ENCODE results near the gene KAT7. TPM values are rescaled to one million over a fixed set of nuclear protein-coding genes. Genes with fewer than 3 reads are reported as not detected.

The KAT7 gene
- total and polyA plus RNA-seq, 2 experiments from 2014 or later = 31.0 to 187 TPM

- H2AFZ ChIP-seq = 0 out of 2 replicates have a peak overlapping the region, but pooled peaks have one; percentile 57
- H3K27me3 Mint-ChIP-seq (ENCODE audit: insufficient read depth, low read depth, poor library complexity) = peaks cover 33% of the 10 kb centered on the region
- H3K27ac Mint-ChIP-seq = no peak overlapping the region
- peak overlapping the region; percentile 73 for H3K4me3 Mint-ChIP-seq
- H3K9me2 ChIP-seq (ENCODE audit: insufficient read depth) = no peaks in the 10 kb centered on the region
- H3F3A ChIP-seq (replicated peaks; ENCODE audit: low read depth) = 0 out of 2 replicates have a peak, but pooled peaks cover 5% of the 10 kb centered on the region
- peaks cover 19% of the 10 kb centered on the region for H3K4me1 ChIP-seq (ENCODE audit: insufficient read depth)
- H3K36me3 Mint-ChIP-seq (ENCODE audit: low read depth) = peaks cover 5% of the 10 kb centered on the region; the same call in 1 of the 3 replicates
- no peaks in the 10 kb centered on the region; the same call in 1 of the 2 replicates for H3K36me3 ChIP-seq (ENCODE audit: insufficient read depth)
- ATAC-seq (peak; percentile 74), DNase-seq (ENCODE audit: low spot score) (peak; percentile 85)
- peak overlapping the region; percentile 72 for H3K4me3 ChIP-seq
- no peak for TF ChIP-seq REST (IDR thresholded peaks at IDR 0.05; ENCODE audit: unreplicated experiment)
- TF ChIP-seq CREB1 (CRISPR knock-in tag; IDR thresholded peaks at IDR 0.05; ENCODE audit: low read depth) = no peak
- peak; percentile 67 to 88 for TF ChIP-seq CTCF (conservative IDR thresholded peaks at IDR 0.05; ENCODE audit: low read depth in 2 of 2)
- TF ChIP-seq STAT1 (IDR thresholded peaks at IDR 0.05; ENCODE audit: unreplicated experiment) = no peak
- no peak for TF ChIP-seq JUNB (IDR thresholded peaks at IDR 0.05; ENCODE audit: unreplicated experiment)
- no peak for TF ChIP-seq EZH2 (IDR thresholded peaks at IDR 0.05; ENCODE audit: low read depth, unreplicated experiment)
- no peak for TF ChIP-seq POLR2AphosphoS5 (IDR thresholded peaks at IDR 0.05; ENCODE audit: low read depth)
- H3K79me2 ChIP-seq (replicated peaks; ENCODE audit: insufficient read depth) = no peaks in the 10 kb centered on the region
- H4K20me1 ChIP-seq (replicated peaks; ENCODE audit: insufficient read depth) = no peaks in the 10 kb centered on the region
- H3K9me3 Mint-ChIP-seq = no peaks in the 10 kb centered on the region
- H3K4me2 ChIP-seq = peak overlapping the region; percentile 88
- no peak overlapping the region for H3K27ac ChIP-seq (ENCODE audit: low read depth)
- peaks cover 29% of the 10 kb centered on the region for H3K4me1 Mint-ChIP-seq
- peaks cover 30% of the 10 kb centered on the region for H3K27me3 ChIP-seq (ENCODE audit: insufficient read depth)
These were observed 63.2 kb downstream of the KAT7 start for GRCh38 chr17:49851387-49852291.

GRCh38 chr17:49853470-49854015 lies 65.1 kb downstream of the KAT7 start:
- no peaks in the 10 kb centered on the region for H3K9me3 Mint-ChIP-seq
- no peak for ATAC-seq
- peaks cover 18% of the 10 kb centered on the region for H3K4me1 Mint-ChIP-seq
- H3K4me1 ChIP-seq (ENCODE audit: insufficient read depth) = peaks cover 15% of the 10 kb centered on the region
- H3F3A ChIP-seq (replicated peaks; ENCODE audit: low read depth) = 0 out of 2 replicates have a peak, but pooled peaks cover 5% of the 10 kb centered on the region
- no peak overlapping the region for H3K4me3 ChIP-seq
- no peaks in the 10 kb centered on the region for H4K20me1 ChIP-seq (replicated peaks; ENCODE audit: insufficient read depth)
- DNase-seq (ENCODE audit: low spot score) = no peak
- no peak overlapping the region for H3K27ac Mint-ChIP-seq
- H3K27me3 ChIP-seq (ENCODE audit: insufficient read depth) = peaks cover 30% of the 10 kb centered on the region
- H2AFZ ChIP-seq = no peak overlapping the region
- no peaks in the 10 kb centered on the region for H3K9me2 ChIP-seq (ENCODE audit: insufficient read depth)
- no peak overlapping the region for H3K27ac ChIP-seq (ENCODE audit: low read depth)
- no peaks in the 10 kb centered on the region for H3K36me3 Mint-ChIP-seq (ENCODE audit: low read depth)
- no peaks in the 10 kb centered on the region for H3K36me3 ChIP-seq (ENCODE audit: insufficient read depth)
- H3K4me3 Mint-ChIP-seq = no peak overlapping the region
- no peaks in the 10 kb centered on the region for H3K79me2 ChIP-seq (replicated peaks; ENCODE audit: insufficient read depth)
- no peak overlapping the region for H3K4me2 ChIP-seq
- H3K27me3 Mint-ChIP-seq (ENCODE audit: insufficient read depth, low read depth, poor library complexity) = peaks cover 31% of the 10 kb centered on the region
- no peak for TF ChIP-seq ETS1 (IDR thresholded peaks at IDR 0.05)
- TF ChIP-seq CREB1 (CRISPR knock-in tag; IDR thresholded peaks at IDR 0.05; ENCODE audit: low read depth) = no peak
